Right lobe of liver (tissue), 6 donors: Measurements from ENCODE around the gene AP4E1. TPM values are rescaled to one million over a fixed set of nuclear protein-coding genes. Genes with fewer than 3 reads are reported as not detected.
A peak's percentile ranks its signal among the peaks of the same experiment; 100 is the strongest.
"Not testable (repeated sequence)": the region's sequence is repeated elsewhere in the genome, so short reads cannot be mapped to it uniquely, and the experiment has no call there.

Experiments
- ATAC-seq, 4 donors: fragments of 200-7000 bp; cut with Tn5 transposase; one replicate each; pipeline ENCODE4 v1.9.1; 2020; ENCODE audit warnings: mild to moderate bottlenecking in 4 of 4, moderate library complexity in 4 of 4
- DNase-seq, 3 donors: peaks; one replicate each; pipeline ENCODE4 v3.0.0-alpha.2; 2020
- H3K27ac ChIP-seq, 3 donors: fragments of 200-600 bp; one replicate each; pipeline ENCODE4 v1.8.0; 2022
- H3K27me3 ChIP-seq, 2 donors: fragments of 200-600 bp; one replicate each; pipeline ENCODE4 v1.8.0; 2022
- H3K36me3 ChIP-seq, 4 donors: fragments of 200-600 bp; sonication (generic) in 1 of 4; one replicate each; pipeline versions ENCODE4 v1.5.1 to v1.8.0; 2017 to 2022; ENCODE audit warnings: control low read depth in 1 of 4
- H3K4me1 ChIP-seq, 4 donors: fragments of 200-600 bp; sonication (generic) in 1 of 4; one replicate each; pipeline versions ENCODE4 v1.5.1 to v1.8.0; 2017 to 2022; ENCODE audit warnings: control low read depth in 1 of 4
- H3K4me3 ChIP-seq, 3 donors: fragments of 200-600 bp; one replicate each; pipeline ENCODE4 v1.8.0; 2022
- H3K9me3 ChIP-seq, 4 donors: fragments of 200-600 bp; sonication (generic) in 1 of 4; one replicate each; pipeline versions ENCODE4 v1.5.1 to v1.8.0; 2017 to 2022; ENCODE audit warnings: control low read depth in 1 of 4
- POLR2A ChIP-seq: fragments of 450-650 bp; IDR thresholded peaks from one replicate; pipeline ENCODE4 v1.6.1; 2017; ENCODE audit warnings: antibody characterized with exemption, mild to moderate bottlenecking
- WGBS: methylation state at CpG from one replicate; pipeline ENCODE4 v1.1.6; 2018; ENCODE audit warnings: low coverage, low lambda C conversion rate; ENCODE audit not compliant: insufficient coverage; ENCODE audit errors: missing lambda C conversion rate; 5-methylcytosine and 5-hydroxymethylcytosine counted together
- intact Hi-C, 2 donors: fragments of 100-400 bp; cut with DNase I; formaldehyde crosslinking; loops; one replicate each; pipeline versions ENCODE4 v1.11.2 to v1.14.1; 2022
- total RNA-seq, 6 experiments: library from RNA; depleted of rRNA in 2 of 6; stranded (reverse); fragments of >200 nt in 2 of 6; fragmentation: NEBNext Ultra II Directional in 3 of 6; extraction: Animal tissue kit (Norgen Biotek cat#: 25700) in 3 of 6; gene quantifications; one replicate each; pipeline versions ENCODE4 v1.1.0 to v1.2.4, GENCODE V29; 2016 to 2023
- TF ChIP-seq, protein P1 (sequence below), 4 donors: fragments of 200-600 bp in 3 of 4; fragments of 450-650 bp in 1 of 4; IDR thresholded peaks; one replicate each; pipeline versions ENCODE4 v1.5.1 to v1.8.0; 2016 to 2022; ENCODE audit warnings: antibody characterized with exemption in 4 of 4, mild to moderate bottlenecking in 2 of 4
- donor health status: DM: no; HTN: yes; CAD: no.
- donor health status: DM: no; HTN: no; CAD: no.
- donor health status: DM: no; HTN: no; CAD: no.
- donor health status: DM: no; HTN: yes; CAD: no.
- donor health status: DM: no; HTN: yes; CAD: no.

AP4E1 gene
- total RNA-seq, 6 experiments from 2014 or later: 4.2 to 5.4 (median 5.0) TPM

DNA sequence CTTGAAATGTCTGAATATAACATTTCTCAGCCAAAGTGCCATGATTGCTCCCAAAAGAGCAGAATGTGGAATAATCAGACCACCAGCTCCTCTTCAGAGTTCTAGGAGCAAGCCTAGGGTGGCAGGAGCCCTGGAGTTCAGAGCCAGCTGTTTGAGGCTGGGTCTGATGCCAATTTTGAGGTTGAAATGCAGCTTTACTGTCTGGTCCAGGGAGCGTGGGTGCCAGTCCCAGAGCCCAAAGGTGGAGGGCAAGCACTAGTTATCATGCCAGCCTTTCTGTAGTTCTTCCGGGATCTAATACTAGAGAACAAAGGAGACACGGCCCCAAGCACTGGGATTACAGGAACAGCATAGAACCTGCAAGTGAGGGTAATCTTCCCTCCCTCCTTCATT, 117.0 kb downstream of the AP4E1 start:
- H3K9me3 ChIP-seq: no peaks in the 10 kb centered on the region
- no peak for DNase-seq
- TF ChIP-seq, protein P1, sequence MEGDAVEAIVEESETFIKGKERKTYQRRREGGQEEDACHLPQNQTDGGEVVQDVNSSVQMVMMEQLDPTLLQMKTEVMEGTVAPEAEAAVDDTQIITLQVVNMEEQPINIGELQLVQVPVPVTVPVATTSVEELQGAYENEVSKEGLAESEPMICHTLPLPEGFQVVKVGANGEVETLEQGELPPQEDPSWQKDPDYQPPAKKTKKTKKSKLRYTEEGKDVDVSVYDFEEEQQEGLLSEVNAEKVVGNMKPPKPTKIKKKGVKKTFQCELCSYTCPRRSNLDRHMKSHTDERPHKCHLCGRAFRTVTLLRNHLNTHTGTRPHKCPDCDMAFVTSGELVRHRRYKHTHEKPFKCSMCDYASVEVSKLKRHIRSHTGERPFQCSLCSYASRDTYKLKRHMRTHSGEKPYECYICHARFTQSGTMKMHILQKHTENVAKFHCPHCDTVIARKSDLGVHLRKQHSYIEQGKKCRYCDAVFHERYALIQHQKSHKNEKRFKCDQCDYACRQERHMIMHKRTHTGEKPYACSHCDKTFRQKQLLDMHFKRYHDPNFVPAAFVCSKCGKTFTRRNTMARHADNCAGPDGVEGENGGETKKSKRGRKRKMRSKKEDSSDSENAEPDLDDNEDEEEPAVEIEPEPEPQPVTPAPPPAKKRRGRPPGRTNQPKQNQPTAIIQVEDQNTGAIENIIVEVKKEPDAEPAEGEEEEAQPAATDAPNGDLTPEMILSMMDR (IDR thresholded peaks at IDR 0.05): no peak
- no peak for TF ChIP-seq POLR2A
- intact Hi-C loops: no loop called here
- 68% methylated on average over 3 of the region's 3 CpGs for whole genome bisulfite sequencing
- H3K27me3 ChIP-seq: no peaks in the 10 kb centered on the region
- no peak overlapping the region for H3K27ac ChIP-seq
- peaks cover 0 to 1% (median 0%) of the 10 kb centered on the region in 4 donors for H3K4me1 ChIP-seq
- peak in 1 of 4 donors; percentile 47 for ATAC-seq
- no peak overlapping the region for H3K4me3 ChIP-seq
- H3K36me3 ChIP-seq: no peaks in the 10 kb centered on the region

DNA sequence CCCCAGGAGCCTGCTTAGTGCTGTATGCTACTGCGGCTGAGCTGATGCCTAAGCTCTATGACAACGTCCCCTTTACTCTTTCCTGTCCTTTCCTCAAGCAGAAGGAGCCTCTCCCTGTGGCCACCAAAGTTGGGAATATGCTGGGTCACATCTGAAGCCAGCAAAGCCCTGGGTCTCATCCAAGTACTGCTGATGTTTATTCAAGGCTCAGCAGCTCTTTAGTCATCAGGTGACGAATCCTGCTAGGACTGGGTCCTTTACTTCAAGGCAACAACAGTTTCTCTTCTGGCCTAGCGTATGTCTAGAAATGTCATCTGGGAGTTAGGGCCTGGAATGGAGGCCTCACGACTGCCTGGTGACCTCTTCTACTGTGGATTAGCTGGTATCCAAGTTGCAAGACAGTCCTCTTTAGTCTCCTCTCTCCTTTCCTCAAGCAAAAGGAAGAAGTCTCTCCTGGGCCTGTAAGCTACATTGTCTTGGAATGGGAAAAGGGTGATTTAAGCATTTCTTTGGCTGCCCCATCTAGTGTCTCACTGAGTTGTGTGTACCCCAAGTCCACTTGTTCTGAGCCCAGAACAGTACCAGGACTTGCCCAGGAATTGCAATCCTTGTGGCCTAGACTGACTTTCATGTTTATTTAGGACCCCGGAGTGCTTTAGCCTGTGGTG, 122.3 kb downstream of the AP4E1 start:
- Histone ChIP-seq H3K4me1 (peaks cover 0 to 7% (median 0%) of the 10 kb centered on the region in 4 donors), H3K4me3 (no peak overlapping the region), H3K27ac (no peak overlapping the region), H3K36me3 (no peaks in the 10 kb centered on the region), H3K9me3 (no peaks in the 10 kb centered on the region), H3K27me3 (no peaks in the 10 kb centered on the region)
- intact Hi-C loops: no loop called here
- peak; percentile 79 to 100 (median 88) for ATAC-seq
- TF ChIP-seq, protein P1 (IDR thresholded peaks at IDR 0.05): no peak
- WGBS: 70% methylated on average over 5 of the region's 6 CpGs
- DNase-seq: peak in 1 of 3 donors; percentile 30

DNA sequence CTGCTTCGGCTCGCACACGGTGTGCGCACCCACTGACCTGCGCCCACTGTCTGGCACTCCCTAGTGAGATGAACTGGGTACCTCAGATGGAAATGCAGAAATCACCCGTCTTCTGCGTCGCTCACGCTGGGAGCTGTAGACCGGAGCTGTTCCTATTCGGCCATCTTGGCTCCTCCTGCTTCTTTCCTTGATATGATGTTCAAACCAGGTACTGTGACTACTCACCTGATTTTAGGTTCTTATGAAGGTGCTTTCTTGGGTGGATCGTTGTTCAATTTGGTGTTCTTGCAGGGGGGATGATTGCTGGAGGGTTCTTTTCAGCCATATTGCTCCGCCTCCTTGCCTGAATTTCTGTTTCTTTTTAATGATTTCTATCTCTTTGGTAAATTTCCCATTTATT, 129.0 kb downstream of the AP4E1 start:
- not testable (repeated sequence) for H3K4me3 ChIP-seq, H3K36me3 ChIP-seq, ATAC-seq

DNA sequence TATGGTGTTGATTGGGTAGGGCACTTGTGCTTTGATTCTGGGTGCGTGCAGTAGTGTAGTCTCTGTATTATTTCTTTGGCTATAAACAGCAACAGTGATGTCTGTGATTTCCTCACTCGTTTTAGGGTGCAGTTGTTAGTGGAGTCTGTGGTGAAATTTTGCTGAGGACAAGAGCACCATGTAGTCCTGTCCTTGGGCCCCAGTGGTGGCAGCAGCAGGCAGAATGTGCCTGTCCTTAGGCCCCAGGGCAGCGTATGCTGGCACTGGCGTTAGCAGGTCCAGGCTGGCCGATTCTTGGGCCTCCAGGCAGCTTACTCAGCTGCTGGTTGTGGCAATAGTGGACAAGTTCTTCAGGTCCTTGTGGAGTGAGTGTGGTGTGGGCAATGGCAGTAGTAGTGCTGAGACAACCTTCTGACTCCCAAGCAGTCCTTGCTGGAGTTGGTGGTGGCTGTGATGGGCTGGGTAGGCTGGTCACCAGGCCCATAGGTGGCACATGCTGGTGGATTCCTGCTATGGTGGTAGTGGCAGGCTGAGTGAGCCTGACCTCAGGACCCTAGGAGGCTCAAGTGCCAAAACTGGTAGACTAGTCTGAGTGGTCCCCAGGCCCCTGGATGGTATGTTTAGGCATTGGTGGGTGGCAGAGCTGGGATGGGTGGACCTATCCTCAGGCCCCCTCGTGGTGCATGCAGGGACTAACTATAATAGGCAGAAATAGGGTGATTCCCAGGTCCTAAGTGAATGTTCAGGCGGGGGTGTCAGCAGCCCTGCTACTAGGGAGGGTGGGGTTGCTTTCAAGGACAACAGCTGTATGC, 129.9 kb downstream of the AP4E1 start:
- H3K4me3 ChIP-seq: no peak overlapping the region
- WGBS: 90% methylated on average over 2 of the region's 7 CpGs
- ATAC-seq (peak in 1 of 4 donors; percentile 26), DNase-seq (no peak)
- H3K27ac ChIP-seq: no peak overlapping the region
- intact Hi-C loops: no loop called here
- no peaks in the 10 kb centered on the region for H3K9me3 ChIP-seq
- H3K27me3 ChIP-seq: no peaks in the 10 kb centered on the region
- H3K36me3 ChIP-seq: no peaks in the 10 kb centered on the region
- no peak for TF ChIP-seq POLR2A
- H3K4me1 ChIP-seq: no peaks in the 10 kb centered on the region

More for the DNA sequence above, 129.0 kb downstream of the AP4E1 start:
- WGBS: 95% methylated on average over 7 of the region's 13 CpGs
- H3K27me3 ChIP-seq, H3K9me3 ChIP-seq, H3K4me1 ChIP-seq, intact Hi-C loops, H3K27ac ChIP-seq, DNase-seq: not testable (repeated sequence)

DNA sequence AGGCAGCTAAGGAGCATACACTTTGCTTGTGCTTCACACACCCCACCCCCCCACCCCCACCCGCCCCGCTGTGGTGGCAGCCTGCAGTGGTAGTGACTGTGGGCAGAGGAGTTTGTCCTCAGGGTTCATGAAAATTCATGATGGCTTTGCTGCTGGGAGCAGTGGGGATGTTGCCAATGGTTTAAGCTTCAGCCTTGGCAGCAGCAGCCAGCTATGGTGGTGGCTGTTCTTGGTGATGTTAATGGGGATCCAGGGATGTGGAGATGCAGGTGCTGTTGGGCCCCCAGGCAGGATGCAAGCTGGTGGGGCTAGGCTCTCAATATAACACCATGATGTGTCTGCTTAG, 130.5 kb downstream of the AP4E1 start:
- DNase-seq (no peak), ATAC-seq (no peak)

More for the DNA sequence above, 130.5 kb downstream of the AP4E1 start:
- intact Hi-C loops: no loop called here
- Histone ChIP-seq H3K4me1 (no peaks in the 10 kb centered on the region), H3K36me3 (no peaks in the 10 kb centered on the region), H3K27ac (no peak overlapping the region), H3K9me3 (no peaks in the 10 kb centered on the region), H3K27me3 (no peaks in the 10 kb centered on the region), H3K4me3 (no peak overlapping the region)
- no CpG with 5 or more reads among the region's 2 CpGs for WGBS
- TF ChIP-seq POLR2A: no peak
- TF ChIP-seq, protein P1 (IDR thresholded peaks at IDR 0.05): no peak
